Activated CD4-positive, CD25-positive, alpha-beta regulatory T cell treated with anti-CD3 and anti-CD28 coated beads, Interleukin-2, amount 50 U/mL, for 72 hours (primary cell): ENCODE results near the gene SLAMF1.
"Not testable (repeated sequence)": the region's sequence is repeated elsewhere in the genome, so short reads cannot be mapped to it uniquely, and the experiment has no call there.

Experiments
- DNase-seq: peaks from one replicate; pipeline ENCODE4 v3.0.0; 2021

Gene SLAMF1

DNA sequence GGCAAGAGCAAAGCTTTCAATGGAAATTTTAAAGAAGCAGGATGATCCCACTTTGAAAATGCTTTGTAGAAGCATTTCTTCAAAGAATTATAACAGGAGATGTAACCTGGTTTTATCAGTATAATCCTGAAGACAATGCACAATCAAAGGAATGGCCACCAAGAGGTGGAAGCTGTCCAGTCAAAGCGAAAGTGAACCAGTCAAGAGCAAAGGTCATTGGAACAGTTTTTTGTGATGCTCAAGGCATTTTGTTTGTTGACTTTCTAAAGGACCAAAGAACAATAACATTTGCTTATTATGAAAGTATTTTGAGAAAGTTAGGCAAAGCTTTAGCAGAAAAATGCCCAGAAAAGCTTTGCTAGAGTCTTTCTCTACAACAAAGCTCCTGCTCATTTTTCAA, 62.1 kb downstream of the SLAMF1 start:
- no peak for DNase-seq

DNA sequence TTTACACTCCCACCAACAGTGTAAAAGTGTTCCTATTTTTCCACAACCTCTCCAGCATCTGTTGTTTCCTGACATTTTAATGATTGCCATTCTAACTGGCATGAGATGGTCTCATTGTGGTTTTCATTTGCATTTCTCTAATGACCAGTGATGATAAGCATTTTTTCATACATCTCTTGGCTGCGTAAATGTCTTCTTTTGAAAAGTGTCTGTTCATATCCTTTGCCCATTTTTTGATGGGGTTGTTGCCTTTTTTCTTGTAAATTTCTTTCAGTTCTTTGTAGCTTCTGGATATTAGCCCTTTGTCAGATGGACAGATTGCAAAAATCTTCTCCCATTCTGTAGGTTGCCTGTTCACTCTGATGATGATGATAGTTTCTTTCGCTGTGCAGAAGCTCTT, 63.9 kb downstream of the SLAMF1 start:
- DNase-seq: not testable (repeated sequence)

DNA sequence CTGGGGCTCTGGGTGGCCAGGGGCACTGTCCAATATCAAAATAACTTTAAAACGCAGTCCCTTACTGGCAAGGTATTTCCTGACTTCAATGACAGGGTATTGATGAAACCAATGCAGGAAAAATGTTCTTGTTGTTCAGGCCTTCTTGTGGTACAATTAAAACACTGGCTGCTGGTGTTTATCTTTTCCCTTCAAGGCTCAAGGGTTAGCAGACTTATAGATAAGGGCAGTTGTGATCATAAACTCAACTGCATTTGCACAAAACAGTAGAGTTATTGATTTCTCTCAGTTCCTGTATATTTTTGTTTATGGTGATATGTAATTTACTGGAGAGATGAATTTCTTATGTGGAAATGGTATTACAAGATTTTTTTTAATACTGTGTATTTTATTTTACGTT, 64.9 kb downstream of the SLAMF1 start:
- DNase-seq: no peak

DNA sequence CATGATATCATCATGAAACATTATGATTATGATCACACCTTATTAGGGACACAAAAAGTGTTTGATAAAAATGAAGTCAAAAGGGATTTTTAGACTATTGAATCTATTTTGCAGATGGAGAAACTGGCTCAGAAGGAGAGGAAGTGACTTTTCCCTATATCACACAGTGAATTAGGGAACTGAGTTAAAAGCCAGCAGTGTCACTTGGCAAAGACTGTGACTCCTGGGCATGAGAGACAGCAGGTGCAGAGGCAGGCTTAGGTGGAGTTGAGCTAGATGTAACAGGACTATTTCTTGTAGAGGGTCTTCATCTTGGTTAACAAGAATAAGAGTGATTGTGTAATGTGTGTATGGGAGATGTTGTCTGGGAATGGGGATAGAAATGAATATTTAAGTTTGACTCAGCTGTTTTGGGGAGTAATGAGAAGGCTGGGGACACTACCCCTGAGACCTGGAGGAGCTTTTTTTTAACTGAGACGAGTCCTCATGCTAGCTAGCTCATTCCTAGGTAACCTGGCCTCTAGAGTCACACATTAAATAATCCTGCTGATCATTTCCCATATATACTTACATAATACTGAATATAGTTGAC, 66.5 kb downstream of the SLAMF1 start:
- DNase-seq: no peak

- no peak for DNase-seq
These were observed 67.6 kb downstream of the SLAMF1 start, which contains the start of gene CD84 for GRCh38 chr1:160579216-160579701. TSS of gene CD84 (minus strand) at chr1:160579496. CDS start at chr1:160579437, 59 bp downstream.

GRCh38 chr1:160578525-160579191, 68.2 kb downstream of the SLAMF1 start:
- no peak for DNase-seq

- DNase-seq: no peak
These were observed 68.7 kb downstream of the SLAMF1 start for GRCh38 chr1:160578175-160578524.

GRCh38 chr1:160577671-160578070, 69.2 kb downstream of the SLAMF1 start:
- no peak for DNase-seq

- no peak for DNase-seq
These were observed 70.0 kb downstream of the SLAMF1 start for GRCh38 chr1:160576884-160577283.

GRCh38 chr1:160576390-160576789, 70.5 kb downstream of the SLAMF1 start:
- DNase-seq: no peak

- DNase-seq: no peak
These were observed 71.7 kb downstream of the SLAMF1 start for GRCh38 chr1:160575112-160575664.

GRCh38 chr1:160570840-160571239, 76.0 kb downstream of the SLAMF1 start:
- no peak for DNase-seq

- DNase-seq: no peak
These were observed 77.0 kb downstream of the SLAMF1 start for GRCh38 chr1:160569806-160570205.

DNA sequence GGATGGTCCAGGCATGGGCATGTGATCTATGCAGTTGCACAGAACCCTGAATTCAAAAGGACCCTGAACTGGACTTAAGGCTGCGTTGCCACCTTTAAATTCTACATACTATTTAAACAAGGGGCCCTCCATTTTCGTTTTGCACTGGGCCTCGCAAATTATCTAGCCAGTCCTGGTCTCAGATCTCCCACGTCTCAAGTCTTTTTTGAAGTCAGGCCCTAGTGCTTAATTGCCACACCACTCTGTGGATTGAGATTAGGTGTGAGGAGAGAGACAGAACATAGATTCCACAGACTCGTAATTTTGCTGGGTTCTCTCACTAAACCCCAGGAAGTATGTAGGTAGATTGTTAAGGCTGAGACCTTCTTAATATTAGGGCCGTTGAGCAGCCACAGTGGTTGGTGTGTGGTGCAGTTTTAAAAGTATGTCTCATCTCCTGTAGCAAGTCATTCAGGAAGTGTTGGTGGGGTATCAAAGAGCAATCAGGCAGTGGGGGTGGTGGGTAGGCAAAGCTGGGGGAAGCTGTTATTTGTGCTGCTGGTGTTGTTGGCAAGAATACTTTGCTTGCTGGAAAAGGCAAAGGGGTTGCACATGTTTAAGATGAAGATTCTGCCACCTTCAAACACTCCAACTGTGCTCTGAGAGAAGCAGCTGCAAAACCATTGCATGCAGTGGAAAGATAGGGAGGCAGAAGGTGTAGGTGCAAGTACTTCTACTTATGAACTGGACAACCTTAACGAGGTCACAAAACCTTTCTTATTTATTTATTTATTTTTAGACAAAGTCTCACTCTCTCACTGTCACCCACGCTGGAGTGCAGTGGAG, 78.8 kb downstream of the SLAMF1 start:
- DNase-seq: peak; percentile 47

DNA sequence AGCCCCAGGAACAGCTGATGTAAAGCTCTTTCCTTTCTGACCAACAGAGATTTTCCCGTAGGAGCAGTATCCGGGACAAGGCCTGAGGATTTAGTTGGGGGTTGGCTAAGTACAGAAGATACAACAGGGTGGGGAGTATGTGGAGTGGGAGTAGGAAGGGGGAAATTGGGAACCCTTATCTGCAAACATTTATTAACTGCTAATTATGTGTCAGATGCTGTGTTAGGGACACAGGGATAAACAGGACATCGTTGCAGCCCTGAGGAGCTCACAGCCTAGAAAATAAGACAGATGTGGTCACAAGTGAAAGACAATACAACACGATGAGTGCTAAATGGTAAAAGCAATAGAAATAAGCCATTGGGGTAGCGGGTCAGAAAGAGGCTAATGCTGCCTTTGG, 79.5 kb downstream of the SLAMF1 start:
- no peak for DNase-seq

- DNase-seq: no peak
These were observed 81.3 kb downstream of the SLAMF1 start for GRCh38 chr1:160565564-160565963.

- not testable (repeated sequence) for DNase-seq
These were observed 83.6 kb downstream of the SLAMF1 start for GRCh38 chr1:160563230-160563629.

DNA sequence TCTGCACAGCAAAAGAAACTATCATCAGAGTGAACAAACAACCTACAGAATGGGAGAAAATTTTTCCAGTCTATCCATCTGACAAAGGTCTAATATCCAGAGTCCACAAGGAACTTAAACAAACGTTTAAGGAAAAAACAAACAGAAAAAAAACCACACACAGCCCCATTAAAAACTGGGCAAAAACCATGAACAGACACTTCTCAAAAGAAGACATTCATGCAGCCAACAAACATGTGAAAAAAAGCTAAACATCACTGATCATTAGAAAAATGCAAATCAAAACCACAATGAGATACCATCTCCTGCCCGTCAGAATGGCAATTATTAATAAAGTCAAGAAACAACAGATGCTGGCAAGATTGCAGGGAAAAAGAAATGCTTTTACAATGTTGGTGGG, 84.1 kb downstream of the SLAMF1 start:
- not testable (repeated sequence) for DNase-seq

GRCh38 chr1:160560806-160561205, 86.0 kb downstream of the SLAMF1 start:
- no peak for DNase-seq

DNA sequence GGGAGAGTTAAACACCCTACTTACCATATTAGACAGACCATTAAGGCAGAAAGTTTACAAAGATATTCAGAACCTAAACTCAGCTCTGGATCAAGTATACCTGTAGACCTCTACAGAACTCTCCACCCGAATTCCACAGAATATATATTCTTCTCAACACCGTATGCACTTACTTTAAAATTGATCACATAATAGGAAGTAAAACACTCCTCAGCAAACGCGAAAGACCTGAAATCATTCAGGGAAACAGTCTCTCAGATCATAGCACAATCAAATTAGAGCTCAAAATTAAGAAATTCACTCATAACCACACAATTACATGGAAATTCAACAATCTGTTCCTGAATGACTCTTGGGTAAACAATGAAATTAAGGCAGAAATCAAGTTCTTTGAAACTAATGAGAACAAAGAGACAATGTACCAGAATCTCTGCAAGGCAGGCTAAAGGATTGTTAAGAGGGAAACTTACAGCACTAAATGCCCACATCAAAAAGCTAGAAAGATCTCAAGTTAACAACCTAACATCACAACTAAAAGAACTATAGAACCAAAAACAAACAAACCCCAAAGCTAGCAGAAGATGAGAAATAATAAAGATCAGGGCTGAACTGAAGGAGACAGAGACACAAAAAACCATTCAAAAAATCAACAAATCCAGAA, 86.7 kb downstream of the SLAMF1 start:
- DNase-seq: no peak

DNA sequence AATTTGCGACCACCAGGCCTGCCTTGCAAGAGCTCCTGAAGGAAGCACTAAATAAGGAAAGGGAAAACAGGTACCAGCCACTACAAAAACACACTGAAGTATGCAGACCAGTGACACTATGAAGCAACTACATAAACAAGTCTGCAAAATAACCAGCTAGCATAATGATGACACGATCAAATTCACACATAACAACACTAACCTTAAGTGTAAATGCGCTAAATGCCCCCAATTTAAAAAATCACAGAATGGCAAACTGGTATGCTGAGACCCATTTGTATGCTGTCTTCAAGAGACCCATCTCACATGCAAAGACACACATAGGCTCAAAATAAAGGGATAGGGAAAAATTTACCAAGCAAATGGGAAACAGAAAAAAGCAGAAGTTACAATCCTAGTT, 87.4 kb downstream of the SLAMF1 start:
- DNase-seq: not testable (repeated sequence)

DNA sequence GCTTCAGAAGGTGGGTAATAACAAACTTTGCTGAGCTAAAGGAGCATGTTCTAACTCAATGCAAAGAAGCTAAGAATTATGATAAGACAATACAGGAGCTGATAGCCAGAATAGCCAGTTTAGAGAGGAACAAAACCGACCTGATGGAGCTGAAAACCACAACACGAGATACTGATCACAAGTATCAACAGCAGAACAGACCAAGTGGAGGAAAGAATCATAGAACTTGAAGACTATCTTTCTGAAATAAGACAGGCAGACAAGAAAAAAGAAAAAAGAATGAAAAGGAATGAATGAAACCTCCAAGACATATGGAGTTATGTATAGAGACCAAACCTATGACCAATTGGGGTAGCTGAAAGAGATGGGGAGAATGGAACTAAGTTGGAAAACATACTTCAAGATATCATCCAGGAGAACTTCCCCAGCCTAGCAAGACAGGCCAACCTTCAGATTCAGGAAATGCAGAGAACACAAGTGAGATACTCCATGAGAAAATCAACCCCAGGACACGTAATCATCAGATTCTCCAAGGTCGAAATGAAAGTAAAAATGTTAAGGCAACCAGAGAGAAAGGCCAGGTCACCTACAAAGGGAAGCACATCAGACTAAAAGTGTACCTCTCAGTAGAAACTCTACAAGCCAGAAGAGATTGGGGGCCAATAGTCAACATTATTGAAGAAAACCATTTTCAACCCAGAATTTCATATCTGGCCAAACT, 88.0 kb downstream of the SLAMF1 start:
- no peak for DNase-seq
